GM12864 (cell line): Measurements from ENCODE around the gene MYPN.
"Not testable (repeated sequence)": the region's sequence is repeated elsewhere in the genome, so short reads cannot be mapped to it uniquely, and the experiment has no call there.

ENCODE experiments used
- DNase-seq: peaks from one replicate; pipeline ENCODE4 v3.0.0-alpha.2; 2011; ENCODE audit warnings: low read depth
- H3K4me3 ChIP-seq: 2 replicates; pipeline ENCODE4 v1.5.1; 2011; ENCODE audit warnings: mild to moderate bottlenecking, low read depth, low read length, control low read depth
- TF ChIP-seq, protein P1 (sequence below): IDR thresholded peaks from 2 replicates; pipeline ENCODE4 v1.5.1; 2011; ENCODE audit warnings: low read depth, mild to moderate bottlenecking, moderate library complexity, low read length, control low read depth, inconsistent platforms; ENCODE audit errors: missing control alignments

Gene MYPN

DNA sequence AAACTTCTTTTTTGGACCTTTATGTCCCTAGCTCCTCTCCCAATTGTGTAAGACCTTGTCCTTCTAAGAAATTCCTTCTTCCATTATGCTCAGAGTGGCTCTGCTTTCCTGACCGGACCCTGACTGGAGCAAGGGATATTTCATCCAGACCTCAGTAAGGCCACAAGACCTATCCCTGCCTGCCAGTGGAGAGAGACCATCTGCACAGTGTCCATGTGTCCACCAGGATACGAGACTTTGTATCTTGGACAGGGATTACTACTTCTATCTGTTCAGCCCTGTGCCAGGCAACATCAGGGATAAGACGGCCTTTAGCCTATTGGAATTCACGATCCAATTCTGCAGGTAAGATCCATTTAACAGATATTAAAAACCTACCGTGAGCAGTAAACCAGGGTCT, 129.8 kb downstream of the MYPN start:
- no peak overlapping the region for H3K4me3 ChIP-seq
- TF ChIP-seq, protein P1, sequence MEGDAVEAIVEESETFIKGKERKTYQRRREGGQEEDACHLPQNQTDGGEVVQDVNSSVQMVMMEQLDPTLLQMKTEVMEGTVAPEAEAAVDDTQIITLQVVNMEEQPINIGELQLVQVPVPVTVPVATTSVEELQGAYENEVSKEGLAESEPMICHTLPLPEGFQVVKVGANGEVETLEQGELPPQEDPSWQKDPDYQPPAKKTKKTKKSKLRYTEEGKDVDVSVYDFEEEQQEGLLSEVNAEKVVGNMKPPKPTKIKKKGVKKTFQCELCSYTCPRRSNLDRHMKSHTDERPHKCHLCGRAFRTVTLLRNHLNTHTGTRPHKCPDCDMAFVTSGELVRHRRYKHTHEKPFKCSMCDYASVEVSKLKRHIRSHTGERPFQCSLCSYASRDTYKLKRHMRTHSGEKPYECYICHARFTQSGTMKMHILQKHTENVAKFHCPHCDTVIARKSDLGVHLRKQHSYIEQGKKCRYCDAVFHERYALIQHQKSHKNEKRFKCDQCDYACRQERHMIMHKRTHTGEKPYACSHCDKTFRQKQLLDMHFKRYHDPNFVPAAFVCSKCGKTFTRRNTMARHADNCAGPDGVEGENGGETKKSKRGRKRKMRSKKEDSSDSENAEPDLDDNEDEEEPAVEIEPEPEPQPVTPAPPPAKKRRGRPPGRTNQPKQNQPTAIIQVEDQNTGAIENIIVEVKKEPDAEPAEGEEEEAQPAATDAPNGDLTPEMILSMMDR = no peak
- DNase-seq = no peak

DNA sequence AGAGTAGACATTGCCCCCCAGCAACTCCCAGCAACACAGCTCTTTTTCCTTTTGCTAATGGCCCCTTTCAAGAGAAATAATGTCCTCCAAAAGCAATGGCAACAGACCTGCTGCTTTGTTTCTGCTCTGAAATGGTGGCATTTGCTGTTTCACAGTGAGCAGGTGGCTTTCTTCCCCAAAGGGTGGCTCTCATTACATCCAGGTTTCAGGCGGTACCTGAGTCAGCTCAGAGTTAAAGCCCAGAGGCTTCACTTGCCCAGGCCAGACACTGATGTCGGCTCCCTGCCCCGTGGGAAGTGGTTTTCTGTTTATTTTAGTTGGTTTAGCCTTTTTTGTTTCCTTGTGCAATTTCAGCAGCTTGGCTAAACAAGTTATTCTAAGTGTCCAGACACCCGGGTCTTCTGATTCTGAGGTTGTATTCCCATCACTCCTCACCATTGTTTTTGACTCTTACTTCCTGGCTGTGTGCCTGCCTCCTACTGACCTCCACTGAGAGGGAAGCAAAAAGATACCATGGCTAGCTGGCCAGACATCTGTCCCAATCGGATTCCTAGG, 130.4 kb downstream of the MYPN start:
- no peak for DNase-seq
- TF ChIP-seq, protein P1 = no peak
- no peak overlapping the region for H3K4me3 ChIP-seq

DNA sequence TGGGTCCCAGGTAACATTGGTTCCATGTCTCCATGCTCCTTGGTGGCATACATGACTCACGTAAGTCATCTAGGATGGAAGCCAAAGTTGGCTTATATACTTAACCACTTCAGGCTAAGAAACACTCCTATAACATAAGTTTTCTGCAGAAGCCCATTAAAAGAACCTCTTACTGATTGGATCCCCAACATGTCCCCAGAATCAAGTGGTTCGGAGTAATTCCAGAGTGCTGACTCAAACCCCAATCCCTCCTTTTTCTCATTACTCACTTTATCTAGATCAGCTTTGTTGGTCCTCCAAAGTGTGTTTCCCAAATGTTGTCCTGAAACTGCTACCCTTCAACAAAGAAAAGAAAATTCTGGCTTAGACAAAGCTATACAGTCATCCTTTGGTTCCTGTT, 132.8 kb downstream of the MYPN start:
- TF ChIP-seq, protein P1 = no peak
- H3K4me3 ChIP-seq = no peak overlapping the region
- DNase-seq = no peak

DNA sequence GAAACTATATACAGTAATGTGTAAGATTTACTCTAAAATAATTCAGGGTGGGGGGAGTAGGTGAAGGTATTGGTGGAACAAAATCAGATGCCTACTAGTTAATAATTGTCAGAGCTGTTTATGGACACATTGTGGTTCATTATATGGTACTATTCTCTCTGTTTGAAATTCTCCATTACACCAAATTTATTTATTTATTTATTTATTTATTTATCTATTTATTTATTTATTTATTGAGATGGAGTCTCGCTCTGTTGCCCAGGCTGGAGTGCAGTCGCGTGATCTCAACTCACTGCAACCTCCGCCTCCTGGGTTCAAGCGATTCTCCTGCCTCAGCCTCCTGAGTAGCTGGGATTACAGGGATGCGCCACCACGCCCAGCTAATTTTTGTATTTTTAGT, 137.1 kb downstream of the MYPN start:
- not testable (repeated sequence) for H3K4me3 ChIP-seq, DNase-seq

DNA sequence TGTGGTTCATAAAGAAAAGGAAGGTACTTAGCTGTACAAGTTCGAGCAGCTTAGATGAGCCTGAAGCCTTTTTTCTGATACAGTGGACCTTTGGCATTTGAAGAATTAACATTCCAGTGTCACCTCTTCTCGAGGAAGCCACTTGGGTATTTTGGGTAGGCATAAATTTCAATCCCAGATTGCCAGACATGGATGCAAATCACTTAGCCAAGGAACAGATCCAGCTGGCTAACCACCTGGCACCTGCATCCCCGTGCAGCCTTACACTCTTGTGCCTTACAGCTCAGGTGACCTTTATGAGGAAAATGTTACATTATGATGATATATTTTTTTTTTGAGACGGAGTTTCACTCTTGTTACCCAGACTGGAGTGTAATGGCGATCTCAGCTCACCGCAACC, 138.6 kb downstream of the MYPN start:
- DNase-seq = no peak
- H3K4me3 ChIP-seq = no peak overlapping the region
- TF ChIP-seq, protein P1 = no peak

DNA sequence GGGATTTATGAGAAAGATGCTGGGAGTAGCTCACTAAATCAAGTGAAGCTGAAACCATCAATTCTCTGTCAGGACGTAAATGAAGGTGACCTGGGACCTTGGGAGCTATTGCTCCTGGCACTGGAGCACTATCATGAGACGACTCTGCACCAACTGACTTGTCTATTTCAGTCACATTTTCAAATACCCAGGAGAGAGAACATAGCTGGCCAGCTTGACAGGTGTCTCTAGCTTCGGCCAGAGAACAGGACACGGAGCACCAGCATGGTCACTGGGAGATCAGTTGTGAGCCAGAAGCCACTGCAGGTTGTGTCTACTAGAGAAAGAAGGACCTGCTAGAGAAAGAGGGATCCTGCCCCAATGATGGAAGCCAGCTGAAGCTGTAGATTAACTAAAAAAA, 140.0 kb downstream of the MYPN start:
- DNase-seq = no peak
- TF ChIP-seq, protein P1 = no peak
- H3K4me3 ChIP-seq = no peak overlapping the region

DNA sequence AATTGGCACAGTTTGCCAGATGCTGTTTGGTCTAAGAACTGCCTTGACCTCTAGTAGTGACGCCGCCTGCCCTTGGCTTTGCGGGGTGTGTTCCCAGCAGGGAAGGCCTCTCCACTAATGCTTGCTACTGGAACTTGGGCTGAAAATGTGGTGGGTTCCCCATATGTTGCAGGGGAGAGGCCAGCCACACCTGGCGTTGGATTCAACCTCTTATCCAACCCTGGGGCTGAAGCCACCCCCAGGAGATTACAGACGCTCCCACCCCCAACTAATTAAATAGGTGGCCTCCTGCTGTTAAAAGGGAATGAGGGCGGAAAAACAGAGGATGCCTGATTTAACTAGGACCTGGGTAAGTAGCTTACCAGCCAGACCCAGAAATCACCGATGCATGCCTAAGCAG, 141.9 kb downstream of the MYPN start:
- TF ChIP-seq, protein P1 = no peak
- no peak for DNase-seq
- no peak overlapping the region for H3K4me3 ChIP-seq
